GM12891 (cell line): ENCODE measurements around the gene GPC5.

Source experiments
- PAX5 ChIP-seq: IDR thresholded peaks from 2 replicates; pipeline ENCODE4 v1.6.1; 2011; ENCODE audit warnings: low read length, moderate library complexity, mild to moderate bottlenecking; ENCODE audit not compliant: insufficient read depth, severe bottlenecking
- POLR2A ChIP-seq: IDR thresholded peaks from 2 replicates; pipeline ENCODE4 v1.6.1; 2011; ENCODE audit warnings: low read depth, low read length, control low read depth
- POLR2AphosphoS5 ChIP-seq: IDR thresholded peaks from 2 replicates; pipeline ENCODE4 v1.6.1; 2011; ENCODE audit warnings: low read depth, low read length, control low read depth
- POU2F2 ChIP-seq: IDR thresholded peaks from 2 replicates; pipeline ENCODE4 v1.6.1; 2011; ENCODE audit warnings: low read depth, mild to moderate bottlenecking, control low read depth, low read length, moderate library complexity
- TAF1 ChIP-seq: IDR thresholded peaks from 2 replicates; pipeline ENCODE4 v1.6.1; 2011; ENCODE audit warnings: low read depth, low read length, control low read depth

GRCh38 chr13:92126399-92126798 is 728.0 kb downstream of the GPC5 start:
- TF ChIP-seq POLR2A (no peak), POU2F2 (no peak), POLR2AphosphoS5 (no peak), TAF1 (no peak), PAX5 (no peak)
